Fibroblast of pulmonary artery (primary cell): ENCODE results near the gene UBXN7.

ENCODE experiments used
- DNase-seq: peaks from one replicate; pipeline ENCODE4 v3.0.0-alpha.2; 2010; ENCODE audit warnings: low read depth
- H3K4me3 ChIP-seq: replicated peaks from 2 replicates; pipeline ENCODE4 v1.5.1; 2011; ENCODE audit warnings: low read depth, mild to moderate bottlenecking, control low read depth, low read length, moderate library complexity
- CTCF ChIP-seq: IDR thresholded peaks from 2 replicates; pipeline ENCODE4 v1.5.1; 2011; ENCODE audit warnings: mild to moderate bottlenecking, control low read depth, low read length, inconsistent platforms; ENCODE audit errors: missing control alignments

The UBXN7 gene

DNA sequence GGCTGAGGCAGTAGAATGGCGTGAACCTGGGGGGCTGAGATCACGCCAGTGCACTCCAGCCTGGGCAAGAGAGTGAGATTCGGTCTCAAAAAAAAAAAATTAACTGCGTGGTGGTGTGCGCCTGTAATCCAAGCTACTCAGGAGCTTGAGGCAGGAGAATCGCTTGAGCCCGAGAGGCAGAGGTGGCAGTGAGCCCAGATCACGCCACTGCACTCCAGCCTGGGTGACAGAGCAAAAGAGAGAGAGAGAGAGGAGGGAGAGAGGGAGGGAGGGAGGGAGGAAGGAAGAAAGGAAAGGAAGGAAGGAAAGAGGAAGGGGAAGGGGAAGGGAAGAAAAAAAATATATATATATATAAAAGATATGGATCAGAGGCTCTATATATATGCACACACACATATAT is 100.1 kb downstream of the UBXN7 start:
- H3K4me3 ChIP-seq, result no peak overlapping the region
- no peak for DNase-seq
- TF ChIP-seq CTCF, result no peak

- no peak for DNase-seq
- H3K4me3 ChIP-seq, result no peak overlapping the region
- no peak for TF ChIP-seq CTCF
Measured at GRCh38 chr3:196327405-196327804, 104.8 kb downstream of the UBXN7 start.

DNA sequence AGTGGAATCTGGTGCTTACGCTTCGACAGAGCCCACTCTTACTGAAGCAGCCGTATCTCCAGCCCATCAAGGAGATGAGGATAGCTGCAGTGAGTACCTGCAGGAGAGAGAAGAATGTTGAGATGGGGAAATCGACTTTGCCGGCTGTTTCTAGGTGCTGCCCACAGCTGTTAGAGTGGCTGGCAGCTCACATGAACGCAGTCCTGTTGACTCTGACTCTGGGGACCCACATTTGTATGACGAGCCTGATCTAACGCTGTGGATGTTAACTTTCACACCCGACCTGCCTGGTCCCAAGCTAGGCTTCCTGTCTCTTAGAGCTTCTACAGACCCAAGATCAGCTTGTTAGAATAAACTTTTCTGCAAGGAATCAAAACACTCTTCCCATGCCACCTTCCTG is 105.3 kb downstream of the UBXN7 start:
- no peak overlapping the region for H3K4me3 ChIP-seq
- no peak for TF ChIP-seq CTCF
- no peak for DNase-seq

- peak; percentile 28 for DNase-seq
- H3K4me3 ChIP-seq, result no peak overlapping the region
- peak; percentile 23 for TF ChIP-seq CTCF
Measured at GRCh38 chr3:196323691-196324090, 108.5 kb downstream of the UBXN7 start.

DNA sequence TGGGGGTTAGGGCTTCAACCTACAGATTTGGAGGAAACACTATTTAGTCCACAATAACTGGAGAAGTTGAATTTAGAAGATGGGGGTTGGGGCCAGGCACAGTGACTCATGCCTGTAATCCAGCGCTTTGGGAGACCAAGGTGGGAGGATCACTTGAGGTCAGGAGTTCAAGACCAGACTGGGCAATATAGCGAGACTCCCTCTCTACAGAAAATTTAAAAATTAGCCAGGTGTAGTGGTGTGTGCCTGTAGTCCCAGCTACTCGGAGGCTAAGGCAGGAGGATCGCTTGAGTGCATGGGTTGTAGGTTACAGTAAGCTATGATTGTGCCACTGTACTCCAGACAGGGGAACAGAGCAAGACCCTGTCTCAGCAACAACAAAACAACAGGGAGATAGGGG is 109.2 kb downstream of the UBXN7 start:
- TF ChIP-seq CTCF, result no peak
- H3K4me3 ChIP-seq, result no peak overlapping the region
- no peak for DNase-seq

DNA sequence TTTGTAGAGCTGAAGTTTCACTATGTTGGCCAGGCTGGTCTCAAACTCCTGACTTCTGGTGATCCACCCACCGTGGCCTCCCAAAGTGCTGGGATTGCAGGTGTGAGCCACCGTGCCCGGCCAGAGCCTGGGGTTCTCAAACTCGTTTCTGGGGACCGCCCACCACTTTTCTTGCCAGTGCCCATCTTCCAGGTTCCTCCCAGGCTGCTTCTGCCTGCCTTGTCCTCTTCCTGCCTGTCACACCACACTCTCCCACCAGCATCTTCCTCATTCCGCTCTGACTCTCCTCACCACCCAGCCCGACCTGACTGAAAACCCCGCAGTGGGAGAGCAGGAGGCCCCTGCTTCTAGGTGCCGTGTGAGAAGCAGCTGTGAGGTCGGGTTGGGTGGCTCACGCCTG is 111.1 kb downstream of the UBXN7 start:
- DNase-seq, result no peak
- no peak for TF ChIP-seq CTCF
- no peak overlapping the region for H3K4me3 ChIP-seq

DNA sequence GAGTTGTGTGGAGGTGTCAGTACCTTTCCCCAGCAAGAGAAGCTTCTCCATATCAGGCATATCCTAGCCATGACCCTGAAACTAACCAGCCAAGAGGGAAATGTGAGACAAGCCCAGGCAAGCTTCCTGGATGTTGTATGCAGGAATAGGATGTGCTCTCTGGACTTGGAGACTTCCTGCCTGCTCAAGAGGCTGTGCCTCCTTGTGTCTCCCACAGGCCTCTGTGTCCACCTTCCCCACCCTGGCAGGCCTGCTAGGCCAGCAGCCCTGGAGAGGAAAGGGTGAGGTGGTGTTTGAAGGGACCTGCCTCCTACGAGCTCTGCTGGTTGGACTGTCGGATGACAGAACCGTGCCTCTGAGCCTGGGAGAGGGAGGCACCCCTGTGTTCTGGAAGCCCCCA is 112.1 kb downstream of the UBXN7 start:
- no peak for DNase-seq
- no peak for TF ChIP-seq CTCF
- H3K4me3 ChIP-seq, result no peak overlapping the region
